Lung (tissue), 12 donors: ENCODE data around the gene TSKU. TPM values are rescaled to one million over a fixed set of nuclear protein-coding genes. Genes with fewer than 3 reads are reported as not detected.

Experiments
- ATAC-seq: fragments of 200-7000 bp; cut with Tn5 transposase; one replicate; pipeline ENCODE4 v1.9.1; 2020; ENCODE audit warnings: moderate number of reproducible peaks; ENCODE audit not compliant: insufficient read depth, low FRiP score
- DNase-seq, 3 donors: peaks; one replicate each; pipeline ENCODE4 v3.0.0-alpha.2; 2013 to 2017
- H3K27ac ChIP-seq, 2 donors: one replicate each; pipeline ENCODE4 v1.5.1; 2013; ENCODE audit warnings: mild to moderate bottlenecking in 2 of 2, moderate library complexity in 2 of 2, control low read depth in 1 of 2, inconsistent platforms in 1 of 2, low read depth in 1 of 2, low read length in 1 of 2
- H3K27me3 ChIP-seq, 3 donors: one replicate each; pipeline ENCODE4 v1.5.1; 2013; ENCODE audit warnings: low read length in 2 of 3; ENCODE audit not compliant: control insufficient read depth in 3 of 3, insufficient read depth in 3 of 3
- H3K36me3 ChIP-seq, 4 donors: one replicate each; pipeline ENCODE4 v1.5.1; 2013; ENCODE audit warnings: low read length in 4 of 4, mild to moderate bottlenecking in 1 of 4, moderate library complexity in 1 of 4; ENCODE audit not compliant: control insufficient read depth in 4 of 4, insufficient read depth in 4 of 4
- H3K4me1 ChIP-seq, 5 donors: one replicate each; pipeline ENCODE4 v1.5.1; 2013; ENCODE audit warnings: low read length in 5 of 5, mild to moderate bottlenecking in 2 of 5, moderate library complexity in 1 of 5; ENCODE audit not compliant: control insufficient read depth in 5 of 5, insufficient read depth in 5 of 5
- H3K4me3 ChIP-seq: one replicate; pipeline ENCODE4 v1.5.1; 2013; ENCODE audit warnings: mild to moderate bottlenecking, control low read depth, moderate library complexity
- H3K9ac ChIP-seq, 2 donors: one replicate each; pipeline ENCODE4 v1.5.1; 2013; ENCODE audit warnings: low read length in 2 of 2, control low read depth in 1 of 2; ENCODE audit not compliant: insufficient read depth in 1 of 2
- H3K9me3 ChIP-seq, 4 donors: one replicate each; pipeline ENCODE4 v1.5.1; 2013; ENCODE audit warnings: low read length in 3 of 4, mild to moderate bottlenecking in 1 of 4, moderate library complexity in 1 of 4; ENCODE audit not compliant: control insufficient read depth in 4 of 4, insufficient read depth in 3 of 4
- CTCF ChIP-seq: IDR thresholded peaks from 2 replicates; pipeline ENCODE4 v1.5.1; 2012; ENCODE audit warnings: mild to moderate bottlenecking; ENCODE audit errors: control extremely low read depth, extremely low read depth
- WGBS, 2 donors: extraction: QIAGEN DNeasy Blood & Tissue Kit; methylation state at CpG; one replicate each; pipeline ENCODE4 v1.1.7; 2013; 5-methylcytosine and 5-hydroxymethylcytosine counted together
- polyA plus RNA-seq, 2 donors: library from polyadenylated mRNA; stranded (reverse); fragments of 200-250 nt; gene quantifications; one replicate each; pipeline ENCODE4 v1.2.1, GENCODE V29; 2013
- total RNA-seq, 2 donors: library from RNA; depleted of rRNA in 1 of 2; stranded (reverse); fragments of >200 nt in 1 of 2; gene quantifications; one replicate each; pipeline ENCODE4 v1.2.1, GENCODE V29; 2014 to 2021
- donor health status: control.
- donor health status: control.
- donor health status: Bipolar disorder and iron deficiency.
- donor health status: healthy.
- donor health status: DM: yes; HTN: yes; CAD: no.

Gene TSKU
- total and polyA plus RNA-seq, 4 donors, result 3.7 to 18.6 (median 11.6) TPM

- H3K4me3 ChIP-seq, result no peak overlapping the region
- no peaks in the 10 kb centered on the region for H3K36me3 ChIP-seq
- DNase-seq (peak in 1 of 3 donors; percentile 22), ATAC-seq (no peak)
- H3K9ac ChIP-seq, result no peak overlapping the region
- peaks cover 0 to 27% (median 10%) of the 10 kb centered on the region in 5 donors for H3K4me1 ChIP-seq
- H3K27me3 ChIP-seq, result no peaks in the 10 kb centered on the region
- WGBS, 2 donors, result 58 to 72% methylated on average over 8 of the region's 8 CpGs
- TF ChIP-seq CTCF, result no peak
- no peaks in the 10 kb centered on the region for H3K9me3 ChIP-seq
- H3K27ac ChIP-seq, result peak overlapping the region in 1 of 2 donors; percentile 2
Measured at GRCh38 chr11:76805206-76805913, 22.2 kb downstream of the TSKU start.

- DNase-seq (no peak), ATAC-seq (no peak)
- Histone ChIP-seq H3K9me3 (no peaks in the 10 kb centered on the region), H3K4me3 (no peak overlapping the region), H3K27ac (no peak overlapping the region), H3K4me1 (peaks cover 0 to 27% (median 10%) of the 10 kb centered on the region in 5 donors), H3K9ac (no peak overlapping the region), H3K36me3 (no peaks in the 10 kb centered on the region), H3K27me3 (no peaks in the 10 kb centered on the region)
- 89 to 94% methylated on average over 7 of the region's 7 CpGs for WGBS, 2 donors
- no peak for TF ChIP-seq CTCF
Measured at GRCh38 chr11:76806131-76806530, 23.0 kb downstream of the TSKU start.

- no peaks in the 10 kb centered on the region for H3K9me3 ChIP-seq
- no peak for TF ChIP-seq CTCF
- 72 to 83% methylated on average over 3 of the region's 3 CpGs for WGBS, 2 donors
- H3K4me3 ChIP-seq, result no peak overlapping the region
- H3K9ac ChIP-seq, result no peak overlapping the region
- no peaks in the 10 kb centered on the region for H3K36me3 ChIP-seq
- no peak for ATAC-seq
- H3K27ac ChIP-seq, result no peak overlapping the region
- DNase-seq, result peak in 1 of 3 donors; percentile 9
- no peaks in the 10 kb centered on the region for H3K27me3 ChIP-seq
- H3K4me1 ChIP-seq, result peaks cover 0 to 23% (median 6%) of the 10 kb centered on the region in 5 donors
Measured at GRCh38 chr11:76806608-76807205, 23.6 kb downstream of the TSKU start.
